ENCODE measurements around the gene ARHGEF37. TPM values are rescaled to one million over a fixed set of nuclear protein-coding genes. Genes with fewer than 3 reads are reported as not detected.

ARHGEF37 gene
- total and polyA plus RNA-seq, 4 donors, result 2.2 to 9.1 (median 3.7) TPM

DNA sequence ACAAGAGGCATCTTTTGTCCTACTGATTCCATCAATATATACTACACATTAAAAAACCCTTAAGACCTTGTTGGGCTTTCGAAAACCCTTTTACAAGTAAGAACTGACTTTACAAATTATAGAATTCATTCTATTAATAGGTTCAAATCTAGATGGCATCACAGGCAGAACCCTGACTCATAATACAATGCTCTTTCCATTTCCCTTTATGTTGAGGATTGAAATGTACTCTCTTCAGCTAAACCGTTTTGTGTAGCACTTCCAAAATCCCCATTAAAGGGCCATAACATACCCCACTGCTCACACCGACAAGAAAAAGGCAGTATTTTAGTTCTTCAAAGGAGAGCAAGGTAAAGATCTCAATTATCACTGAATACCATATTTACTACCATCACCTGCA lies 41.2 kb upstream of the ARHGEF37 start:
- Histone ChIP-seq H3K9me3 (ENCODE audit: control insufficient read depth in 4 of 4, insufficient read depth in 3 of 4, low read length in 3 of 4) (no peaks in the 10 kb centered on the region), H3K27me3 (ENCODE audit: control insufficient read depth in 3 of 3, insufficient read depth in 3 of 3, low read length in 2 of 3) (no peaks in the 10 kb centered on the region), H3K36me3 (ENCODE audit: control insufficient read depth in 4 of 4, insufficient read depth in 4 of 4, low read length in 4 of 4) (peaks cover under 1 to 9% (median 8%) of the 10 kb centered on the region in 4 donors), H3K9ac (ENCODE audit: insufficient read depth in 1 of 2, low read length in 2 of 2) (no peak overlapping the region), H3K4me1 (ENCODE audit: control insufficient read depth in 5 of 5, insufficient read depth in 5 of 5, low read length in 5 of 5) (peaks cover 4 to 40% (median 12%) of the 10 kb centered on the region in 5 donors), H3K4me3 (no peak overlapping the region), H3K27ac (ENCODE audit: low read depth in 1 of 2, low read length in 1 of 2) (no peak overlapping the region)
- TF ChIP-seq, protein P1, sequence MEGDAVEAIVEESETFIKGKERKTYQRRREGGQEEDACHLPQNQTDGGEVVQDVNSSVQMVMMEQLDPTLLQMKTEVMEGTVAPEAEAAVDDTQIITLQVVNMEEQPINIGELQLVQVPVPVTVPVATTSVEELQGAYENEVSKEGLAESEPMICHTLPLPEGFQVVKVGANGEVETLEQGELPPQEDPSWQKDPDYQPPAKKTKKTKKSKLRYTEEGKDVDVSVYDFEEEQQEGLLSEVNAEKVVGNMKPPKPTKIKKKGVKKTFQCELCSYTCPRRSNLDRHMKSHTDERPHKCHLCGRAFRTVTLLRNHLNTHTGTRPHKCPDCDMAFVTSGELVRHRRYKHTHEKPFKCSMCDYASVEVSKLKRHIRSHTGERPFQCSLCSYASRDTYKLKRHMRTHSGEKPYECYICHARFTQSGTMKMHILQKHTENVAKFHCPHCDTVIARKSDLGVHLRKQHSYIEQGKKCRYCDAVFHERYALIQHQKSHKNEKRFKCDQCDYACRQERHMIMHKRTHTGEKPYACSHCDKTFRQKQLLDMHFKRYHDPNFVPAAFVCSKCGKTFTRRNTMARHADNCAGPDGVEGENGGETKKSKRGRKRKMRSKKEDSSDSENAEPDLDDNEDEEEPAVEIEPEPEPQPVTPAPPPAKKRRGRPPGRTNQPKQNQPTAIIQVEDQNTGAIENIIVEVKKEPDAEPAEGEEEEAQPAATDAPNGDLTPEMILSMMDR (IDR thresholded peaks at IDR 0.05; ENCODE audit: control extremely low read depth, extremely low read depth), result no peak
- WGBS, 2 donors, result 62 to 77% methylated on average over 3 of the region's 3 CpGs
- DNase-seq (no peak), ATAC-seq (ENCODE audit: insufficient read depth, low FRiP score) (no peak)

DNA sequence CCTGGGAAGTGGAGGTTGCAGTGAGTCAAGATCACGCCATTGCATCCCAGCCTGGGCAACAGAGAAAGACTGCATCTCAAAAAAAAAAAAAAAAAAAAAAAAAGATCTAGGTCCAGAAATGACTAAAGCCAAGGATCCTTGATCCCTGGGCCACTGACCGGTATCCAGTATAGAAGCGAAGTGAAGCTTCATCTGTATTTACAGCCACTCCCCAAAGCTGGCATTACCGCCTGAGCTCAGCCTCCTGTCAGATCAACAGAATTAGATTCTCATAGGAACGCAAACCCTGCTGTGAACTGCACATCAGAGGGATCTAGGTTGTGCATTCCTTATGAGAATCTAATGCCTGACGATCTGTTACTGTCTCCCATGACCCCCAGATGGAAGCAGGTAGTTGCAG lies 39.4 kb upstream of the ARHGEF37 start:
- ATAC-seq (ENCODE audit: insufficient read depth, low FRiP score) (no peak), DNase-seq (no peak)
- peaks cover 7 to 35% (median 12%) of the 10 kb centered on the region in 5 donors for H3K4me1 ChIP-seq (ENCODE audit: control insufficient read depth in 5 of 5, insufficient read depth in 5 of 5, low read length in 5 of 5)
- WGBS, 2 donors, result 86% methylated on average over 6 of the region's 6 CpGs
- H3K9ac ChIP-seq (ENCODE audit: insufficient read depth in 1 of 2, low read length in 2 of 2), result no peak overlapping the region
- no peak overlapping the region for H3K27ac ChIP-seq (ENCODE audit: low read depth in 1 of 2, low read length in 1 of 2)
- no peak overlapping the region for H3K4me3 ChIP-seq
- H3K36me3 ChIP-seq (ENCODE audit: control insufficient read depth in 4 of 4, insufficient read depth in 4 of 4, low read length in 4 of 4), result peaks cover 6 to 12% (median 11%) of the 10 kb centered on the region in 4 donors
- no peaks in the 10 kb centered on the region for H3K27me3 ChIP-seq (ENCODE audit: control insufficient read depth in 3 of 3, insufficient read depth in 3 of 3, low read length in 2 of 3)
- TF ChIP-seq, protein P1 (IDR thresholded peaks at IDR 0.05; ENCODE audit: control extremely low read depth, extremely low read depth), result no peak
- H3K9me3 ChIP-seq (ENCODE audit: control insufficient read depth in 4 of 4, insufficient read depth in 3 of 4, low read length in 3 of 4), result no peaks in the 10 kb centered on the region

GRCh38 chr5:149543361-149544027 lies 37.8 kb upstream of the ARHGEF37 start:
- ATAC-seq (ENCODE audit: insufficient read depth, low FRiP score), result no peak
- Histone ChIP-seq H3K27ac (ENCODE audit: low read depth in 1 of 2, low read length in 1 of 2) (peak overlapping the region in 1 of 2 donors; percentile 17), H3K27me3 (ENCODE audit: control insufficient read depth in 3 of 3, insufficient read depth in 3 of 3, low read length in 2 of 3) (no peaks in the 10 kb centered on the region), H3K9me3 (ENCODE audit: control insufficient read depth in 4 of 4, insufficient read depth in 3 of 4, low read length in 3 of 4) (no peaks in the 10 kb centered on the region), H3K36me3 (ENCODE audit: control insufficient read depth in 4 of 4, insufficient read depth in 4 of 4, low read length in 4 of 4) (peaks cover 6 to 13% (median 8%) of the 10 kb centered on the region in 4 donors), H3K4me3 (no peak overlapping the region), H3K4me1 (ENCODE audit: control insufficient read depth in 5 of 5, insufficient read depth in 5 of 5, low read length in 5 of 5) (peaks cover 14 to 33% (median 17%) of the 10 kb centered on the region in 5 donors), H3K9ac (ENCODE audit: insufficient read depth in 1 of 2, low read length in 2 of 2) (peak overlapping the region in 1 of 2 donors; percentile 57)
- TF ChIP-seq, protein P1 (IDR thresholded peaks at IDR 0.05; ENCODE audit: control extremely low read depth, extremely low read depth), result no peak
- WGBS, 2 donors, result 43 to 71% methylated on average over 8 of the region's 8 CpGs
- peak in 1 of 3 donors; percentile 15 for DNase-seq
